HG03439 (cell line): ENCODE measurements around the gene RAD54L2.
"Not testable (repeated sequence)": the region's sequence is repeated elsewhere in the genome, so short reads cannot be mapped to it uniquely, and the experiment has no call there.

ENCODE experiments used
- ATAC-seq: cut with Tn5 transposase; IDR thresholded peaks from one replicate; pipeline ENCODE4 v1.9.1; 2021; ENCODE audit warnings: mild to moderate bottlenecking, moderate library complexity; ENCODE audit not compliant: unreplicated experiment

RAD54L2 gene

GRCh38 chr3:51538459-51539290 lies at the start of gene RAD54L2:
Gene RAD54L2 (plus strand): TSS chr3:51538719. CDS start chr3:51590421, 51,702 bp downstream.
- ATAC-seq = peak; percentile 84

- ATAC-seq = peak; percentile 56
Observed at GRCh38 chr3:51498876-51499738, 39.4 kb upstream of the RAD54L2 start.

- ATAC-seq = no peak
Observed at GRCh38 chr3:51500632-51501131, 37.8 kb upstream of the RAD54L2 start.

- ATAC-seq = no peak
Observed at GRCh38 chr3:51501833-51502561, 36.5 kb upstream of the RAD54L2 start.

- ATAC-seq = no peak
Observed at GRCh38 chr3:51502562-51502910, 36.0 kb upstream of the RAD54L2 start.

- ATAC-seq = no peak
Observed at GRCh38 chr3:51503007-51503406, 35.5 kb upstream of the RAD54L2 start.

GRCh38 chr3:51508255-51508654 lies 30.3 kb upstream of the RAD54L2 start:
- ATAC-seq = no peak

GRCh38 chr3:51510996-51511395 lies 27.5 kb upstream of the RAD54L2 start:
- ATAC-seq = no peak

GRCh38 chr3:51514210-51514609 lies 24.3 kb upstream of the RAD54L2 start:
- no peak for ATAC-seq

- no peak for ATAC-seq
Observed at GRCh38 chr3:51519848-51520247, 18.7 kb upstream of the RAD54L2 start.

GRCh38 chr3:51520906-51521730 lies 17.4 kb upstream of the RAD54L2 start:
- ATAC-seq = peak; percentile 76

- ATAC-seq = no peak
Observed at GRCh38 chr3:51522273-51522962, 16.1 kb upstream of the RAD54L2 start.

- ATAC-seq = not testable (repeated sequence)
Observed at GRCh38 chr3:51524874-51525273, 13.6 kb upstream of the RAD54L2 start.

GRCh38 chr3:51530485-51530884 lies 8.0 kb upstream of the RAD54L2 start:
- no peak for ATAC-seq

- no peak for ATAC-seq
Observed at GRCh38 chr3:51535146-51536019, 3.1 kb upstream of the RAD54L2 start.

GRCh38 chr3:51537631-51538030 lies 888 bp upstream of the RAD54L2 start:
- not testable (repeated sequence) for ATAC-seq

- no peak for ATAC-seq
Observed at GRCh38 chr3:51538115-51538458, 432 bp upstream of the RAD54L2 start.

GRCh38 chr3:51539291-51539941 lies 897 bp downstream of the RAD54L2 start:
- ATAC-seq = no peak
